ENCODE measurements around the gene FOS. TPM values are rescaled to one million over a fixed set of nuclear protein-coding genes. Genes with fewer than 3 reads are reported as not detected.

Gene FOS
- polyA plus RNA-seq, 1 donor, result 230 TPM

DNA sequence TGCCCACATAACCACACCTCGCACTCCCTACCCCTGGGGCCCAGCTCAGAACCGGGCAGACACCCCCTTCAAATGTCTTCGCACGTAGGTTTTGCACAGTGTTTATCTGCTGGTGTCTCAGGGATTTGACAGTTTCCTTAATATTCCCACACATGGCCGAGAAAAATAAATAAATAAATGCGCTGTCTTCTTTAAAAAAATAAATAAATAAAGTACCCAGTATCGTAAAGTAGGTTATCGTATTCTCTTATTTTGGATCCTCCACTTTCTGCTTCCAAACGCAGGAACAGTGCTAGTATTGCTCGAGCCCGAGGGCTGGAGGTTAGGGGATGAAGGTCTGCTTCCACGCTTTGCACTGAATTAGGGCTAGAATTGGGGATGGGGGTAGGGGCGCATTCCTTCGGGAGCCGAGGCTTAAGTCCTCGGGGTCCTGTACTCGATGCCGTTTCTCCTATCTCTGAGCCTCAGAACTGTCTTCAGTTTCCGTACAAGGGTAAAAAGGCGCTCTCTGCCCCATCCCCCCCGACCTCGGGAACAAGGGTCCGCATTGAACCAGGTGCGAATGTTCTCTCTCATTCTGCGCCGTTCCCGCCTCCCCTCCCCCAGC lies 710 bp upstream of the FOS start:
- DNase-seq, result no peak

DNA sequence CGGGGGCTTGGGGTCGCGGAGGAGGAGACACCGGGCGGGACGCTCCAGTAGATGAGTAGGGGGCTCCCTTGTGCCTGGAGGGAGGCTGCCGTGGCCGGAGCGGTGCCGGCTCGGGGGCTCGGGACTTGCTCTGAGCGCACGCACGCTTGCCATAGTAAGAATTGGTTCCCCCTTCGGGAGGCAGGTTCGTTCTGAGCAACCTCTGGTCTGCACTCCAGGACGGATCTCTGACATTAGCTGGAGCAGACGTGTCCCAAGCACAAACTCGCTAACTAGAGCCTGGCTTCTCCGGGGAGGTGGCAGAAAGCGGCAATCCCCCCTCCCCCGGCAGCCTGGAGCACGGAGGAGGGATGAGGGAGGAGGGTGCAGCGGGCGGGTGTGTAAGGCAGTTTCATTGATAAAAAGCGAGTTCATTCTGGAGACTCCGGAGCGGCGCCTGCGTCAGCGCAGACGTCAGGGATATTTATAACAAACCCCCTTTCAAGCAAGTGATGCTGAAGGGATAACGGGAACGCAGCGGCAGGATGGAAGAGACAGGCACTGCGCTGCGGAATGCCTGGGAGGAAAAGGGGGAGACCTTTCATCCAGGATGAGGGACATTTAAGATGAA lies 630 bp downstream of the FOS start:
- peak; percentile 76 for DNase-seq

DNA sequence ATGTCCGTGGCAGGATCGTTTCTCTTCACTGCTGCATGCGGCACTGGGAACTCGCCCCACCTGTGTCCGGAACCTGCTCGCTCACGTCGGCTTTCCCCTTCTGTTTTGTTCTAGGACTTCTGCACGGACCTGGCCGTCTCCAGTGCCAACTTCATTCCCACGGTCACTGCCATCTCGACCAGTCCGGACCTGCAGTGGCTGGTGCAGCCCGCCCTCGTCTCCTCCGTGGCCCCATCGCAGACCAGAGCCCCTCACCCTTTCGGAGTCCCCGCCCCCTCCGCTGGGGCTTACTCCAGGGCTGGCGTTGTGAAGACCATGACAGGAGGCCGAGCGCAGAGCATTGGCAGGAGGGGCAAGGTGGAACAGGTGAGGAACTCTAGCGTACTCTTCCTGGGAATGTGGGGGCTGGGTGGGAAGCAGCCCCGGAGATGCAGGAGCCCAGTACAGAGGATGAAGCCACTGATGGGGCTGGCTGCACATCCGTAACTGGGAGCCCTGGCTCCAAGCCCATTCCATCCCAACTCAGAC lies 1.2 kb downstream of the FOS start:
- DNase-seq, result no peak

DNA sequence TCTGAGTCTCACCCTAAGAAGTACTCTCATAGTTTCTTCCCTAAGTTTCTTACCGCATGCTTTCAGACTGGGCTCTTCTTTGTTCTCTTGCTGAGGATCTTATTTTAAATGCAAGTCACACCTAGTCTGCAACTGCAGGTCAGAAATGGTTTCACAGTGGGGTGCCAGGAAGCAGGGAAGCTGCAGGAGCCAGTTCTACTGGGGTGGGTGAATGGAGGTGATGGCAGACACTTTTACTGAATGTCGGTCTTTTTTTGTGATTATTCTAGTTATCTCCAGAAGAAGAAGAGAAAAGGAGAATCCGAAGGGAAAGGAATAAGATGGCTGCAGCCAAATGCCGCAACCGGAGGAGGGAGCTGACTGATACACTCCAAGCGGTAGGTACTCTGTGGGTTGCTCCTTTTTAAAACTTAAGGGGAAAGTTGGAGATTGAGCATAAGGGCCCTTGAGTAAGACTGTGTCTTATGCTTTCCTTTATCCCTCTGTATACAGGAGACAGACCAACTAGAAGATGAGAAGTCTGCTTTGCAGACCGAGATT lies 1.7 kb downstream of the FOS start:
- DNase-seq, result no peak

DNA sequence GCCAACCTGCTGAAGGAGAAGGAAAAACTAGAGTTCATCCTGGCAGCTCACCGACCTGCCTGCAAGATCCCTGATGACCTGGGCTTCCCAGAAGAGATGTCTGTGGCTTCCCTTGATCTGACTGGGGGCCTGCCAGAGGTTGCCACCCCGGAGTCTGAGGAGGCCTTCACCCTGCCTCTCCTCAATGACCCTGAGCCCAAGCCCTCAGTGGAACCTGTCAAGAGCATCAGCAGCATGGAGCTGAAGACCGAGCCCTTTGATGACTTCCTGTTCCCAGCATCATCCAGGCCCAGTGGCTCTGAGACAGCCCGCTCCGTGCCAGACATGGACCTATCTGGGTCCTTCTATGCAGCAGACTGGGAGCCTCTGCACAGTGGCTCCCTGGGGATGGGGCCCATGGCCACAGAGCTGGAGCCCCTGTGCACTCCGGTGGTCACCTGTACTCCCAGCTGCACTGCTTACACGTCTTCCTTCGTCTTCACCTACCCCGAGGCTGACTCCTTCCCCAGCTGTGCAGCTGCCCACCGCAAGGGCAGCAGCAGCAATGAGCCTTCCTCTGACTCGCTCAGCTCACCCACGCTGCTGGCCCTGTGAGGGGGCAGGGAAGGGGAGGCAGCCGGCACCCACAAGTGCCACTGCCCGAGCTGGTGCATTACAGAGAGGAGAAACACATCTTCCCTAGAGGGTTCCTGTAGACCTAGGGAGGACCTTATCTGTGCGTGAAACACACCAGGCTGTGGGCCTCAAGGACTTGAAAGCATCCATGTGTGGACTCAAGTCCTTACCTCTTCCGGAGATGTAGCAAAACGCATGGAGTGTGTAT lies 2.4 kb downstream of the FOS start:
- no peak for DNase-seq

DNA sequence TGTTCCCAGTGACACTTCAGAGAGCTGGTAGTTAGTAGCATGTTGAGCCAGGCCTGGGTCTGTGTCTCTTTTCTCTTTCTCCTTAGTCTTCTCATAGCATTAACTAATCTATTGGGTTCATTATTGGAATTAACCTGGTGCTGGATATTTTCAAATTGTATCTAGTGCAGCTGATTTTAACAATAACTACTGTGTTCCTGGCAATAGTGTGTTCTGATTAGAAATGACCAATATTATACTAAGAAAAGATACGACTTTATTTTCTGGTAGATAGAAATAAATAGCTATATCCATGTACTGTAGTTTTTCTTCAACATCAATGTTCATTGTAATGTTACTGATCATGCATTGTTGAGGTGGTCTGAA lies 3.0 kb downstream of the FOS start:
- no peak for DNase-seq

DNA sequence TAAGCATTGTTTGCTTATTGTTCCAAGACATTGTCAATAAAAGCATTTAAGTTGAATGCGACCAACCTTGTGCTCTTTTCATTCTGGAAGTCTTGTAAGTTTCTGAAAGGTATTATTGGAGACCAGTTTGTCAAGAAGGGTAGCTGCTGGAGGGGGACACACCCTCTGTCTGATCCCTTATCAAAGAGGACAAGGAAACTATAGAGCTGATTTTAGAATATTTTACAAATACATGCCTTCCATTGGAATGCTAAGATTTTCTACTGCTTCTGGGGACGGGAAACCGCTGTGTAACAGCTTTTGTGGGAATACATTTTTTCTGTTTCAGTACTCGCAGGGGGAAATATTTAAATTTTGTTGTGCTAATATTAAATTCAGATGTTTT lies 3.5 kb downstream of the FOS start:
- DNase-seq, result no peak

DNA sequence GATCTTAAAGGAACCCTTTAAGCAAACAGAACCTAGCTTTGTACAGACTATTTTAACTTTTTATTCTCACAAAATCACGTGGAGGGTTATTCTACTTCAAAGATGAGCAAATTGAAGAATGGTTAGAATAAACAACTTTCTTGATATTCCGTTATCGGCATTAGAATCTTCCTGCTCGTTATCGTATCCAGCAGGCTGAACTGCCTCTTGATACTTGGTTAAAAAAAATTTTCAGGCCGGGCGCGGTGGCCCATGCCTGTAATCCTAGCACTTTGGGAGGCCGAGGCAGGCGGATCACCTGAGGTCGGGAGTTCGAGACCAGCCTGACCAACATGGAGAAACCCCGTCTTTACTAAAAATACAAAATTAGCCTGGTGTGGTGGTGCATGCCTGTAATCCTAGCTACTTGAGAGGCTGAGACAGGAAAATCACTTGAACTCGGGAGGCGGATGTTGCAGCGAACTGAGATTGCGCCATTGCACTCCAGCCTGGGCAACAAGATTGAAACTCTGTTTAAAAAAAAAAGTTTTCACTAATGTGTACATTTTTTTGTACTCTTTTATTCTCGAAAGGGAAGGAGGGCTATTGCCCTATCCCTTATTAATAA lies 4.0 kb downstream of the FOS start:
- DNase-seq, result peak; percentile 57

DNA sequence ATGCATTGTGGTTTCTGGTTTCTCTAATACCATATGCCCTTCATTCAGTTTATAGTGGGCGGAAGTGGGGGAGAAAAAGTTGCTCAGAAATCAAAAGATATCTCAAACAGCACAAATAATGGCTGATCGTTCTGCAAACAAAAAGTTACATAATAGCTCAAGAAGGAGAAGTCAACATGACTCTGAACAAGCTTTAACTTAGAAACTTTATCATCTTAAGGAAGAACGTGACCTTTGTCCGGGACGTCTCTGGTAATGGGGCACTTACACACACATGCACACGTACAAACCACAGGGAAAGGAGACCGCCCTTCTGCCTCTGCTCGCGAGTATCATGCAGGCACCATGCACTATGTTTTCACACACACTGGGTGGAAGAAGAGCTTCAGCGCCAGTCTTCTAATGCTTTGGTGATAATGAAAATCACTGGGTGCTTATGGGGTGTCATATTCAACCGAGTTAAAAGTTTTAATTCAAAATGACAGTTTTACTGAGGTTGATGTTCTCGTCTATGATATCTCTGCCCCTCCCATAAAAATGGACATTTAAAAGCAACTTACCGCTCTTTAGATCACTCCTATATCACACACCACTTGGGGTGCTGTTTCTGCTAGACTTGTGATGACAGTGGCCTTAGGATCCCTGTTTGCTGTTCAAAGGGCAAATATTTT lies 4.7 kb downstream of the FOS start:
- DNase-seq, result peak; percentile 63

DNA sequence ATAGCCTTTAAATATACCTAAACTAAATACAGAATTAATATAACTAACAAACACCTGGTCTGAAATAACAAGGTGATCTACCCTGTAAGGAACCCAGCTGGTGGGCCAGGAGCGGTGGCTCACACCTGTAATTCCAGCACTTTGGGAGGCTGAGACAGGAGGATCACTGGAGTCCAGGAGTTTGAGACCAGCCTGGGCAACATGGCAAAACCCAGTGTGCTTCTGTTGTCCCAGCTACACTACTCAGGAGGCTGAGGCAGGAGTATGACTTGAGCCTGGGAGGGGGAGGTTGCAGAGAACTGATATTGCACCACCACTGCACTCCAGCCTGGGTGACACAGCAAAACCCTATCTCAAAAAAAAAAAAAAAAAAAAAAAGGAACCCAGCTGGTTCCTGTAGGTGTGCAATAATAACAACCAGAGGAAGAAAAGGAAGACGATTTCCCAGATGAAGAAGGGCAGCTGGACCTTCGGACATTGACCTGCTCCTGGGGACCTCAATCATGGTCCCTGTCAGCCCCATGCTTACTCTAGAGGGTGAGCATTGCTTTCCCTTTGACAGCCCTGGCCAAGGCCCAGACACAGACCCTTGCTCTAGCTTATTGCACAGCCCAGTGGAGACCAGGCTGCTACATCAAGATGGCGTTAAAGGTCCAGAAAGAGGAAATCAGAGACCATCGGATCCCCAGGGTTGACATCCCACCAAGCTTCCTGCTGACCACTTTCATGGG lies 5.4 kb downstream of the FOS start:
- DNase-seq, result no peak

DNA sequence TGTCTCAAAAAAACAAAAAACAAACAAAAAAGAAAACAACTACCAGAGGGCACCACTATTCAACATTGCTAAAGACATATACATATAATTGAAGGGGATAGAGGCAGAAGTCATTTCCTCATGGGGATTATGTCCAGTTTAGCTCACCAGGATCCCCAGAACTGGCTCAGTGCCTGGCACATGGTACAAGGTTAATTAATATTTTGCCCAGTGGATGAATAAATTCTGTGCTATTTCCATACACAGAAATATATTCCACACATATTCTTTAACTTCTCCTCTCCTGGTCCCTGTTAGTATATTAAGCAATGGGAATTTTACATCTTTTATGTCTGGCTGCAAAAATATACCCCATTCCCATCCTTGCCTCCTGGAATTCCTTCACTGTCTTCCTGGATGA lies 6.7 kb downstream of the FOS start:
- DNase-seq, result no peak

DNA sequence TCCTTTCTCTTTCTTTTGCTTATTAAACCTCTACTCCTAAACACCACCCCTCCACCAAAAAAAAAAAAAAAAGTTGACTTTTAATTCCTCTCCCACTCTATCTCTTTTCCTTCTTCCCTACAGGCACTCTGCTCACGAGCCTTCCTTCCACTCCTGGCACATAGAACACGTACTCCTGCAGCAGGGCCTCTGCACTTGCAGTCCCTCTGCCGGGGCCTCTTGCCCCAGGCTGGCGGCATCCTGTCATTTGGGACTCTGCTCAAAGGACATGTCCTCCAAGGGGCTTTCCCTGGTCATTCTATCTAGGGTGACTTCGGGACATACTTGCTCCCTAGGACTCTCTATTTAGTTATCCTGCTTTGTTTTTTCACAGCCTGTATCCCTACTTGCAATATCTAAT lies 7.7 kb downstream of the FOS start:
- no peak for DNase-seq

DNA sequence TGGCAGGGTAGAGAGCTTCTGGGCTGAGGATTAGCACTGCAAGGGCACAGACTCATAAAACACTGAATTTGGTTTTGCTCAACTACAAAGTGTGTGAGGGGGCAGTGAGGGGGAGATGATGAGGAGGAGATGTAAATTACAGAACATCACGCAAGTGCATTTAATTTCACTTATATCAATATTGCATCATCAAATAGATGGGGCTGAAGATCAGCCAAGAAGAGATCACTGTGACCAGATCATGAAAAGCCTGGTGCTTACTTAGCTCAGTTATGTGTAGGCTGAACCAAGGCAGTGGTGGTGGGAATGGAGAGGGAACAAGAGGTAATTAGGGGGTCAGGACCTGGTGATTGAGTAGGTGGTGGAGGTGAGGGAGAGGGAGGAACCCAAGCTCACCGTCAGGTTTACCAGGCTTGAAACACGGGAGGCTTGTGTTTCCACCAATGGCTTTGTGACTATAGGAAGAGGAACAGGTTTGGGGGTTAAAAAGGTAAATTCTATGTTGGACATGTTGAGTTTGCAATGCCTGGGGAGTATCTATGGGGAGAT lies 11.3 kb downstream of the FOS start:
- DNase-seq, result no peak

DNA sequence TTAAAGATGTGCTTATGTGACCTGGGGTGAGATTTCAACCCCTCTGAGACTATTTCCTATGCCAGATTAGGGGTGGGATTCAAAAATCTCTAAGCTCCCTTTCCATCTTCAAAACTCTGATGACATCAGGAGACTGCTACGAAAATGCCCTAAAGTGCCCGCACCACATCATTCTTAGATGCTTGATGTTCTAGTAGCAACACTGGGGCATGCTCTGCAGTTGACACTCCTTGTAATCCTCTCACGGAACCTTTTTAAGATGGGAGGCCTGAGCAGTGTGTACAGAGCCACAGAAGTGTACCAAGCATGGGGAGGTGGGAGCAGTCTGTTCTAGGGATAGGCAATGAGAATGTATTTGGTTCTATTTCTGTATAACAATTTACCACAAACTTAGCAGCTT lies 12.2 kb downstream of the FOS start:
- no peak for DNase-seq

DNA sequence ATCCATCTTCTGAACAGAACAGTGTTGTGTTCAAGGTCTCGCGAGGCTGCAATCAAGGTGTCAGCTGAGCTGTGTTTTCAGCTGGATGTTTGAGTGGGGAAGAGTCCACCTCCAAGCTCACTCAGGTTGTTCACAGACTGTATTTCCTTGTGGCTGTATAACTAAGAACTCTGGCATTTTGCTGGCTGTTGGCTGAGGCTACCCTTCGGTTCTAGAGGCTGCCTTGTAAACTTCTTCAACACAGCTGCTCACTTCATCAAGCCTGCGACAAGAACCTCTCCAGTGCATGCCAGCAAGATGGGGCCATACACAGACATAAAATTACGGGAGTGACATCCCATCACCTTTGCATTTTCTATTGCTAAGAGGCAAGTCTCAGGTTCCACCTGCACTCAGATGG lies 12.7 kb downstream of the FOS start:
- DNase-seq, result no peak

DNA sequence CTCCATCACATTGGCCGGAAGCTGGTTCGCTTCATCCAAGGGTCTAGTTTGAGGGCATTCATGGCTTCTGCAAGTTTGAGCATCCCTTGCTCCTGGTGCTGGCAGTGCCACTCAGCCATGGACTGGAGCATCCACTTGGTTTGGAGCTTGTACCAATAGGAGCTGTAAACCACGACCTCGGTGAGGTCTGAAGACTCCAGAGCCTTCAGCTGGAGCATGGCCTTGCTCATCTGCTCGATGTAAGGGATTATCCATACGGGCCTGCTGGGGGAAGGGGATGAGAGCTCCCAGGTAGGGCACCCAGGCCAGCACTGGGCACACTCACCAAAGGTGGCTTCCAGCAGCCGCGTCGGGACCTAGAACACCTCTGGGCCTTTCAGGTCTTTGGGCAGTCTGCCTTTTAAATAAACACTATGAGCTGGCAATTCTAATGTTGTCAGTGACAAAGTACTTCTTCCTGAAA lies 13.5 kb downstream of the FOS start:
- DNase-seq, result no peak

DNA sequence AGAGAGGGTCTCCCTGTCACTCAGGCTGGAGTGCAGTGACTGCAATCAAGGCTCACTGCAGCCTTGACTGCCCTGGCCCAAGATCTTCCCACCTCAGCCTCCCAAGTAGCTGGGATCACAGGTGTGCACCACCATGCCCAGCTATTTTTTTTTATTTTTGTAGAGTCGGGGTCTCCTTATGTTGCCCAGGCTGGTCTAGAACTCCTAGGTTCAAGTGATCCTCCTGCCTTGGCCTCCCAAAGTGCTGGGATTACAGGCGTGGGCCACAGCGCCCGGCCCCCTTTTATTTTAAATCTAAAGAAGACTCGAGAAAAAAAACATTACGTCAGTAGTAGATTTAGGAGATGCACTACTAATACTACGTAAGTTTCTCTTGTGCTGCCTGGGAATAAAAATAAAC lies 14.3 kb downstream of the FOS start:
- no peak for DNase-seq

DNA sequence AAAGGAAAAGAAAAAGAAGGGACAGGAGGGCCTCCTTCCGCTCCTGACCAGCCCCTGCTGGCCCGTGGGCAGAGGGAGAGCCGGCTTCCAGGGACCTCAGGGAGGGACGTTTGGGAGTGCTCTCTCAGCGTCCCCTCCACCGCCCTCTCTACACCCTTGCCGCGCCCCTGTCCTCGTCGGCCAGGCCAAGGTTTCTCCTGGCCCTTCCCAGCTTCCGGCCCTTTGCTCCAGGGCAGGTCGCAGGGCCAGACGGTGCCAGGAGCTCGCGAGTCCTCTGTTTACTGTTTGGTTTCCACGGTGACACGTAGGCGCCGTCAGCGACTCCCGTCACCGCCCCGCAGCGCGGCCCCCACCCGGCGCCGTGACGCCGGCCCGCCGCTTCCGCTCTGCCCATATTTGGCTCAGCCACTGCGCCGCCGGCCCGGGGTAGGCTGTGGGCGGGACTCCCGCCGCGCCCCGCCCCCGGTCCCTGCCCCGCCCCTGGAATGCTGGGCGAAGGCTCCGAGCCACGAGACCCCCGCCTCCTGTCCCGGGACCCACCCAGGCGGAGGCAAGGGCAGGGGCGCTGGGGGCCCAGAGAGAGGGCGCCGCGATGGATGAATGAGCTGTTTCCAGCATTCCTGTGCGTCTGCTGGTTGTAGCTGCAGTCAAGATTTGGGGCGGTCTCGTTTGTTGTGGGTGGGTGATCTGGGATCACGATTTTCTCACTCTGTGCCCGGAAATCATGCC lies 15.5 kb downstream of the FOS start:
- DNase-seq, result peak; percentile 98

DNA sequence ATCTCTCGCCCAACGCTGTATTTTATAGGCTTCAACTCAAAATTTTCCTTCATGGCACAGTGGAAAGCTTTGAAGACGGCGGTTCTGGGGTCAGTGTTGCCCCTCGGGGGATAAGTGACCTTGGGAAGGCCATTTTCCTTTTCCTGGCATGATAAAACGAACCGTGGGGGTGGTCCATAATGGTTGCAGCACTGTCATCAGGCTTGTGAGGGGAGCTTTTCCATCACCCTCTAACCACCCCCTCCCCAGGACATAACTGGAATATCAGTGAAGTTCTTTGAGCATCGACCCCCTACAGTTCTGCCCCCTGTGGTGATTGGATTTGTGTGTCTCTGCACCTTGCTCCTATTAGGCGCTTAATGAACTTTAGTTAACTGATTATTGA lies 16.0 kb downstream of the FOS start:
- no peak for DNase-seq

DNA sequence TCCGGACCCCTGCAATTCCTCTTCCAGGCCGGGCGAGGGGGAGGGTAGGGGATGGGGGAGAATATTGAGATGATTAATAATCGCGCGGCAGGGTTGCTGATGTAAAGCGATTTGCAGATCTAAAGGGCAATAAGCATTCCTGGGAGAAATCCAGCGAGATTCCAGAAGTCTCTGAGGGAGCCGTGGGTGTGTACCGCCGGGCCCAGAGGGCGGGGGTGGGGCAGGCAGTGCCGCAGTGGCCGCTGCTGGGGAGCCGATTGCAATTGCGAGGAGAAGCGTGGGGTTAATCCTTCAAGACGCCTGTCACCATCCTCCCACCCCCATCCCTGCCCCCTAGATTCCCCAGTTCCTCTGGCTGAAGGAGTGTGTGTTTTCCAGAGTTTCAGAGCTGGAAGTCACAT lies 16.4 kb downstream of the FOS start:
- DNase-seq, result no peak

Measured in hindlimb muscle (tissue), 1 donor.